GM18505 (cell line): Measurements from ENCODE around the gene MAGOH.

ENCODE experiments used
- ATAC-seq: cut with Tn5 transposase; IDR thresholded peaks from one replicate; pipeline ENCODE4 v1.9.1; 2021; ENCODE audit not compliant: unreplicated experiment
- POLR2A ChIP-seq: IDR thresholded peaks from 4 replicates; pipeline ENCODE4 v1.6.1; 2011; ENCODE audit warnings: borderline replicate concordance; ENCODE audit not compliant: insufficient read depth, insufficient read length; ENCODE audit errors: extremely low read depth

MAGOH gene

DNA sequence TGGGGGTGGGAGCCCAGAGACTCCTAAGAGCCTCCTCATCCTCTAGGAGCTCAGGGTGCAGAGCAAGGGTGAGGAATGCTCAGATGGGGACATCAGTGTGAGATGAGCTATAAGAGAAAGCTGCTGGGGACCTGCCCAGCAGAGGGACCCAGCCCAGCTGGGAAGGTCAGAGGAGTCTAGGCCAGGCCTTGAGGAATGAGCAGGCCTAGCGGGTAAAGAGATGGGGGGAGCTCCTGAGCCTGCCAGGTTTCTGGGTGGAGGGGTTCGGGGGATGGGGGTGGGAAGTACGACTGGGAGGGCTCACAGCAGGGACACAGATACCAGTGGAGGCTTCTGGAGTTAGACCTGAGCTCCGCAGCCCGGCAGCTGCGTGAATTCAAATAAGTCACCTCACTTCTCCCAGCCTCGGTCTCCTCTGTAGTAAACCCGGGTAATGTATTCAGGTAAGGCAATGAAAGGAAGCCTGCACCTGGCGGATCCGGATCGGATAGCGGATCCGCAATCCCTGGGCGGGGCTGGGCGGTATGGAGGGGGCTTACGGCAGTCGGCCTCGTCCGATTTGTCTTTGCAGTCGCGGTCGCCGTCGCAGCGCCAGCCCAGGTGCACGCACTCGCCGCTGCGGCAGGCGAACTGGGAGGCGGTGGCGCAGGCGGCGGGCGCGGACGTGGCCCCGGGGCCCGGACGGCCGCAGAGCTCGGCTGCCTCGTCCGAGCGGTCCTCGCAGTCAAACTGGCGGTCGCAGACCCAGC lies 38.0 kb upstream of the MAGOH start:
- no peak for ATAC-seq
- TF ChIP-seq POLR2A, result no peak

DNA sequence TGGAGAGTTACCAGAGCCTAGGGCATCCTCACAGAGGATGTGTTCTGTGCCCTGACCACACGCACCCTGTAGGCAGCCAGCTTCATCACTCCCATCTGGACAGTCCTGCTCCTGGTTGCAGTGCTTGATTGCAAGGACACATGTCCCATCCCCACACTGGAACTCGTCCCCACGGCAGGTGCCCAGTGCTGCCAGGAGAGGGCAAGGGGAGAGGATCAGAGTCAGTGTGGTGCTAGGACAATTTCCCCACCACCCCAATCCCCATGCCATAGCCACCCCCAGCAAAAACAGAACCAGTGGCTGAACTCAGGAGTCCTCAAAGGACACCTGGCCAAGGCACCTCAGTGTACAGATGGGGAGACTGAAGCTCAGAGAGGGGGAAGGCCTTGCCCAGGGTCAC lies 37.2 kb upstream of the MAGOH start:
- no peak for ATAC-seq
- TF ChIP-seq POLR2A, result no peak

- no peak for ATAC-seq
- no peak for TF ChIP-seq POLR2A
Measured at GRCh38 chr1:53274541-53275185, 36.3 kb upstream of the MAGOH start.

- ATAC-seq, result no peak
Measured at GRCh38 chr1:53274026-53274425, 35.7 kb upstream of the MAGOH start.

DNA sequence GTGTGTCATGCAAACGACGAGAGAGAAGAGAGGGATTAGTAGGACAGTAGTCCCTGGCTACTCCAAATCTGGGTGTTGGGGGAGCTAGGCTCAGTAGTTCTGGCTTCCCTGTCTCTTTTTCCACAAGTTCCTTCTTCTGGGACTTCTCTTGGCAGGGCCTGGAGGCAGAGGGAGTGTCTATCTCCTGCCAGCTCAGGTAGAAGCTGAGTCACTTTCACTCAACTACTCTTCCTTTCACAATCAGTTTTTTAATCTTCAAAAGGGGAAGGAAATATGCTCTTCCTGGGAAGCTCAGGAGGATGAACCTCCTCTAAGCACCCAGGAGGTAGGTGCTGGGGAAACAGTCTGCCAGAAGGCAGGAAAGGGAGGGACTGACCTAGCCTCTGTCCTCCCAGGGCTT lies 35.2 kb upstream of the MAGOH start:
- no peak for TF ChIP-seq POLR2A
- ATAC-seq, result no peak

More at GRCh38 chr1:53274026-53274425, 35.7 kb upstream of the MAGOH start:
- no peak for TF ChIP-seq POLR2A

GRCh38 chr1:53272349-53272748 lies 34.0 kb upstream of the MAGOH start:
- TF ChIP-seq POLR2A, result no peak
- ATAC-seq, result no peak

DNA sequence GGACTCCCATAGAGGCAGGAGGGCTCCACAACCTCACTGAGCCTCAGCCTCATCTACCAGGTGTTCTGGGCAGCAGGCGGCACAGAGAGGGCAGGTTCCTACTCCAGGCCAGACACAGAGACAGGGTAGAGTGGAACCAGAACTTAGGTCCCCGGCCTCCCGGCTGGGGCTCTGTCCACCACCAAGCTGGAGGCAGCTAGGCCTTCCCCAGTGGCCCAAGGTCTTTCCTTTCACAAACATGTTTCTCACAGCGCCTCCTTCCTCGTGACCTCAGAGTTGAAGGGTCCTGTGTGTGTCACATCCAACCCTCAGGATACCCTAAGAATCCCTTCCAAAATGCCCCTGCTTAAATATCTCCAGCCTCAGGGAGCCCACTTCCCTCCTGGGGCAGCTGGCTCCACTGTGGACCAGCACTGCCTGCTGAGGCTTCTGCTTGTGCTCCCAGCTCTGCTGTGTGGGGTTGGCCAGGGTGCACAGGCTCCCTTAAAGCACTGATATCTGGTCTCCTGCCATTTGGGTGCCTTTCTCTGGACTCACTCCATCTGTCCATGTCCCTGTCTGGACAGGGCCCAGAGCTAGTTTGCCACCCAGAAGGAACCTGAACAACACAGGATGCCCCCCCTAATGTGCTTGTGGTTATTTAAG lies 33.2 kb upstream of the MAGOH start:
- ATAC-seq, result no peak
- no peak for TF ChIP-seq POLR2A

DNA sequence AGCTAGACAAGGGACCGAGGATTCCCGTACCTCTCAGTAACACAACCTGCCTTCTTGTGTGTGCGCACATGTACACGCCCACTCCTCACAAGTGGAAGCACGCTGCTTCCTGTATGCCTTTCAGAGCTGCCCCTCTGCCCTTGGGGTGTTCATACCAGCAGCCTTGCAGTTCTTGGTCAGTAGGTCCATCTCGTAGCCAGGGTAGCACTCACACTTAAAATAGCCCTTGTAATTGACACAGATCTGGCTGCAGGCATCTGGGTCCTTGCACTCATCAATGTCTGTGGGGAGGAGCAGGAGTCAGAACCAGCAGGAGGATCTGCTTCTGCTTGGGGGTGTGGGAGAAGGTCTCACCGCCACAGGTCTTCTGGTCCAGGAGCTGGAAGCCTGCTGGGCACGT lies 32.6 kb upstream of the MAGOH start:
- no peak for TF ChIP-seq POLR2A
- no peak for ATAC-seq

DNA sequence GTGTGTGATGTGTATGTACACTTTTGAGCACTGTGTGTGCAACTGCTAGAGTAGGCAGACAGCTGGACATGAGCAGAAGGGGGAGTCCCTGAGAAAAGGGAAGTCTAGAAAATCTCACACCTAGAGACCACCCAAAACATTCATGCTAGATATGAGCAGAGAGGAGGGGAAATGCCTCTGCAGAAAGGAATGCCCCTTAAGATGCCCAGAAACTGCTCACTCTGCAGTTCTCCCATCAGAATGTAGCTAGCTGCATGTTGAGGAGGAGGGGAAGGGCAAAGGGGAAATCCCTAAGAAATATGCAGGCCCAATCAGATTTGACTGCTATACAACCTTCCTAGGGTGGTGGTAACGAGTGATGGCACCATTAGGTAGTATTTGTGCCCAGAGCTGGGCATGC lies 31.8 kb upstream of the MAGOH start:
- TF ChIP-seq POLR2A, result no peak
- ATAC-seq, result no peak

DNA sequence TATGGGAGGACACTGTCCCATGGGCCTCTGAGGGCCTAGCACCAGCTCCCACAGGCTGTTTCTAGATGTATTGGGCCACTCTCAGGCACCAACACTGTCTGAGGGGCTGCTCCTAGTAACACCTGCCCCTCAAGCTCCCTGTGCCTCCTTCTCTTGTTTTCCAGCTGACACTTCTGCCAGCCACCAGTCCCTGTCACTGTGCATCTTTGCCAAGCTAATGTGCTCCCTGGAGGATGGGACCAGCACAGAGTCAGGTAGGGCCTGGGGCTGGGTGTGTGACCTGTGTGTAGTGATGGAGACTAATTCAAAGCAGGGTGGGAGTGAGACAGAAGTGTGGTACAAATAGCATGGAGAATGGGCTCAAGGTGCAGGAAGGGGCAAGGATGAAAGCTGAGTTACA lies 29.4 kb upstream of the MAGOH start:
- TF ChIP-seq POLR2A, result no peak
- no peak for ATAC-seq

- ATAC-seq, result no peak
Measured at GRCh38 chr1:53266038-53266437, 27.7 kb upstream of the MAGOH start.

GRCh38 chr1:53265581-53265980 lies 27.3 kb upstream of the MAGOH start:
- no peak for ATAC-seq
- no peak for TF ChIP-seq POLR2A

More at GRCh38 chr1:53266038-53266437, 27.7 kb upstream of the MAGOH start:
- TF ChIP-seq POLR2A, result no peak

DNA sequence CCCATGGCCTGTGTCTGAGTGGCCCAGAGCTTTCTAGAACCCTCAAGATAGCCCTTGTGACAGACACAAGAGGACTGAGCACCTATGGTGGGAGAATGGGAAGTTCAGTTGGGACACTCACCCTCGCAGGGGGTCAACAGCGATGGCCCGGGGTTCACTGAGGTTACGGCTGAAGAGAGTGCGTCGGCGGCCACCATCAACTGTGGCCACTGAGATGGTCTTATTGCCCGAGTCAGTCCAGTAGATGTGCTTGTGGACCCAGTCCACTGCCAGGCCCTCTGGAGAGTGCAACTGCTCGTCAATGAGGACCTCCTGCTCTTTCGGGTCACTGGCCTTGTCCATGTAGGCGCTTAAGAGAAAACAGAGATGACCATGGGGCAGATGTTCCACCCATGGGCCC lies 25.7 kb upstream of the MAGOH start:
- ATAC-seq, result no peak
- TF ChIP-seq POLR2A, result no peak

- no peak for ATAC-seq
- no peak for TF ChIP-seq POLR2A
Measured at GRCh38 chr1:53262000-53262399, 23.7 kb upstream of the MAGOH start.
